ENCODE measurements around the gene PGGT1B.
A peak's percentile ranks its signal among the peaks of the same experiment; 100 is the strongest.

Gene PGGT1B

GRCh38 chr5:115272297-115272958 lies 9.8 kb upstream of the PGGT1B start:
- no peak for DNase-seq (ENCODE audit: low read depth, low spot score)
- no peaks in the 10 kb centered on the region for H3K27me3 ChIP-seq (ENCODE audit: insufficient read depth, insufficient read length)
- peaks cover 21% of the 10 kb centered on the region for H3K36me3 ChIP-seq (ENCODE audit: insufficient read depth, insufficient read length, low read length)
- H3K9me3 ChIP-seq (ENCODE audit: insufficient read depth, low read length), result no peaks in the 10 kb centered on the region
- no peak overlapping the region for H3K4me3 ChIP-seq (ENCODE audit: insufficient read length, low read depth)
- no peak overlapping the region for H3K9ac ChIP-seq (ENCODE audit: insufficient read length, low read depth)
- no peak for TF ChIP-seq YY1 (IDR thresholded peaks at IDR 0.05; ENCODE audit: insufficient read depth, insufficient read length)
- no peak for TF ChIP-seq SUZ12 (IDR thresholded peaks at IDR 0.05; ENCODE audit: extremely low read depth, insufficient read depth, insufficient read length)
- TF ChIP-seq ZNF274 (IDR thresholded peaks at IDR 0.05; ENCODE audit: low read depth, low read length), result no peak
- no peaks in the 10 kb centered on the region for H3K4me1 ChIP-seq (ENCODE audit: insufficient read depth, insufficient read length)

- Histone ChIP-seq H3K4me3 (ENCODE audit: insufficient read length, low read depth) (no peak overlapping the region), H3K27me3 (ENCODE audit: insufficient read depth, insufficient read length) (no peaks in the 10 kb centered on the region), H3K9me3 (ENCODE audit: insufficient read depth, low read length) (no peaks in the 10 kb centered on the region), H3K9ac (ENCODE audit: insufficient read length, low read depth) (no peak overlapping the region), H3K36me3 (ENCODE audit: insufficient read depth, insufficient read length, low read length) (peaks cover 27% of the 10 kb centered on the region), H3K4me1 (ENCODE audit: insufficient read depth, insufficient read length) (no peaks in the 10 kb centered on the region)
- no peak for DNase-seq (ENCODE audit: low read depth, low spot score)
- TF ChIP-seq YY1 (IDR thresholded peaks at IDR 0.05; ENCODE audit: insufficient read depth, insufficient read length) (no peak), SUZ12 (IDR thresholded peaks at IDR 0.05; ENCODE audit: extremely low read depth, insufficient read depth, insufficient read length) (no peak), ZNF274 (IDR thresholded peaks at IDR 0.05; ENCODE audit: low read depth, low read length) (no peak)
Observed at GRCh38 chr5:115271295-115272050, 8.8 kb upstream of the PGGT1B start.

- Histone ChIP-seq H3K9me3 (ENCODE audit: insufficient read depth, low read length) (no peaks in the 10 kb centered on the region), H3K9ac (ENCODE audit: insufficient read length, low read depth) (no peak overlapping the region), H3K36me3 (ENCODE audit: insufficient read depth, insufficient read length, low read length) (peaks cover 17% of the 10 kb centered on the region), H3K27me3 (ENCODE audit: insufficient read depth, insufficient read length) (no peaks in the 10 kb centered on the region), H3K4me1 (ENCODE audit: insufficient read depth, insufficient read length) (no peaks in the 10 kb centered on the region), H3K4me3 (ENCODE audit: insufficient read length, low read depth) (no peak overlapping the region)
- TF ChIP-seq ZNF274 (IDR thresholded peaks at IDR 0.05; ENCODE audit: low read depth, low read length), result no peak
- no peak for TF ChIP-seq SUZ12 (IDR thresholded peaks at IDR 0.05; ENCODE audit: extremely low read depth, insufficient read depth, insufficient read length)
- TF ChIP-seq YY1 (IDR thresholded peaks at IDR 0.05; ENCODE audit: insufficient read depth, insufficient read length), result no peak
- no peak for DNase-seq (ENCODE audit: low read depth, low spot score)
Observed at GRCh38 chr5:115267617-115268016, 4.9 kb upstream of the PGGT1B start.

GRCh38 chr5:115265220-115265619 lies 2.5 kb upstream of the PGGT1B start:
- TF ChIP-seq YY1 (IDR thresholded peaks at IDR 0.05; ENCODE audit: insufficient read depth, insufficient read length) (no peak), SUZ12 (IDR thresholded peaks at IDR 0.05; ENCODE audit: extremely low read depth, insufficient read depth, insufficient read length) (no peak), ZNF274 (IDR thresholded peaks at IDR 0.05; ENCODE audit: low read depth, low read length) (no peak)
- no peak overlapping the region for H3K9ac ChIP-seq (ENCODE audit: insufficient read length, low read depth)
- no peaks in the 10 kb centered on the region for H3K9me3 ChIP-seq (ENCODE audit: insufficient read depth, low read length)
- peaks cover 13% of the 10 kb centered on the region for H3K36me3 ChIP-seq (ENCODE audit: insufficient read depth, insufficient read length, low read length)
- no peak for DNase-seq (ENCODE audit: low read depth, low spot score)
- H3K4me1 ChIP-seq (ENCODE audit: insufficient read depth, insufficient read length), result no peaks in the 10 kb centered on the region
- H3K4me3 ChIP-seq (ENCODE audit: insufficient read length, low read depth), result no peak overlapping the region
- no peaks in the 10 kb centered on the region for H3K27me3 ChIP-seq (ENCODE audit: insufficient read depth, insufficient read length)

GRCh38 chr5:115264786-115265185 lies 2.1 kb upstream of the PGGT1B start:
- Histone ChIP-seq H3K9me3 (ENCODE audit: insufficient read depth, low read length) (no peaks in the 10 kb centered on the region), H3K4me3 (ENCODE audit: insufficient read length, low read depth) (no peak overlapping the region), H3K4me1 (ENCODE audit: insufficient read depth, insufficient read length) (no peaks in the 10 kb centered on the region), H3K27me3 (ENCODE audit: insufficient read depth, insufficient read length) (no peaks in the 10 kb centered on the region), H3K9ac (ENCODE audit: insufficient read length, low read depth) (no peak overlapping the region), H3K36me3 (ENCODE audit: insufficient read depth, insufficient read length, low read length) (peaks cover 13% of the 10 kb centered on the region)
- no peak for TF ChIP-seq SUZ12 (IDR thresholded peaks at IDR 0.05; ENCODE audit: extremely low read depth, insufficient read depth, insufficient read length)
- TF ChIP-seq YY1 (IDR thresholded peaks at IDR 0.05; ENCODE audit: insufficient read depth, insufficient read length), result no peak
- TF ChIP-seq ZNF274 (IDR thresholded peaks at IDR 0.05; ENCODE audit: low read depth, low read length), result no peak
- no peak for DNase-seq (ENCODE audit: low read depth, low spot score)

- H3K9me3 ChIP-seq (ENCODE audit: insufficient read depth, low read length), result no peaks in the 10 kb centered on the region
- H3K4me3 ChIP-seq (ENCODE audit: insufficient read length, low read depth), result peak overlapping the region; percentile 79
- no peaks in the 10 kb centered on the region for H3K27me3 ChIP-seq (ENCODE audit: insufficient read depth, insufficient read length)
- peaks cover 19% of the 10 kb centered on the region for H3K36me3 ChIP-seq (ENCODE audit: insufficient read depth, insufficient read length, low read length)
- no peak for DNase-seq (ENCODE audit: low read depth, low spot score)
- TF ChIP-seq SUZ12 (IDR thresholded peaks at IDR 0.05; ENCODE audit: extremely low read depth, insufficient read depth, insufficient read length) (no peak), YY1 (IDR thresholded peaks at IDR 0.05; ENCODE audit: insufficient read depth, insufficient read length) (no peak)
- no peaks in the 10 kb centered on the region for H3K4me1 ChIP-seq (ENCODE audit: insufficient read depth, insufficient read length)
- H3K9ac ChIP-seq (ENCODE audit: insufficient read length, low read depth), result peak overlapping the region; percentile 86
Observed at GRCh38 chr5:115263078-115263380, 352 bp upstream of the PGGT1B start.

- DNase-seq (ENCODE audit: low read depth, low spot score), result peak; percentile 1
- H3K9ac ChIP-seq (ENCODE audit: insufficient read length, low read depth), result peak overlapping the region; percentile 86
- H3K4me1 ChIP-seq (ENCODE audit: insufficient read depth, insufficient read length), result no peaks in the 10 kb centered on the region
- peaks cover 16% of the 10 kb centered on the region for H3K36me3 ChIP-seq (ENCODE audit: insufficient read depth, insufficient read length, low read length)
- TF ChIP-seq ZNF274 (IDR thresholded peaks at IDR 0.05; ENCODE audit: low read depth, low read length) (no peak), SUZ12 (IDR thresholded peaks at IDR 0.05; ENCODE audit: extremely low read depth, insufficient read depth, insufficient read length) (no peak), YY1 (IDR thresholded peaks at IDR 0.05; ENCODE audit: insufficient read depth, insufficient read length) (no peak)
- H3K27me3 ChIP-seq (ENCODE audit: insufficient read depth, insufficient read length), result no peaks in the 10 kb centered on the region
- H3K9me3 ChIP-seq (ENCODE audit: insufficient read depth, low read length), result no peaks in the 10 kb centered on the region
- H3K4me3 ChIP-seq (ENCODE audit: insufficient read length, low read depth), result peak overlapping the region; percentile 79
Observed at GRCh38 chr5:115262011-115262320, 711 bp downstream of the PGGT1B start.

All from NT2/D1 (cell line).